Tongue (tissue), 2 donors: Measurements from ENCODE around the gene MIB2. TPM values are rescaled to one million over a fixed set of nuclear protein-coding genes. Genes with fewer than 3 reads are reported as not detected.
"Not testable (repeated sequence)": the region's sequence is repeated elsewhere in the genome, so short reads cannot be mapped to it uniquely, and the experiment has no call there.

ENCODE experiments used
- DNase-seq: peaks from one replicate; pipeline ENCODE4 v3.0.0-alpha.2; 2015
- total RNA-seq: library from RNA; depleted of rRNA; stranded (reverse); fragments of >200 nt; gene quantifications from one replicate; pipeline ENCODE4 v1.2.3, GENCODE V29; 2014

MIB2 gene
- total RNA-seq: 79.5 TPM

GRCh38 chr1:1615256-1616044 is at the start of gene MIB2:
Gene MIB2, plus strand, starts transcription at chr1:1615500. Its CDS starts 7,953 bp downstream, at chr1:1623453.
- DNase-seq: peak; percentile 98

GRCh38 chr1:1567152-1567875 is 48.0 kb upstream of the MIB2 start:
- no peak for DNase-seq

GRCh38 chr1:1567891-1568291 is 47.4 kb upstream of the MIB2 start:
- peak; percentile 46 for DNase-seq

- DNase-seq: no peak
Measured at GRCh38 chr1:1569341-1569740, 46.0 kb upstream of the MIB2 start.

GRCh38 chr1:1573843-1574720 is 41.2 kb upstream of the MIB2 start:
- peak; percentile 81 for DNase-seq

- peak; percentile 96 for DNase-seq
Measured at GRCh38 chr1:1574721-1575537, 40.4 kb upstream of the MIB2 start, which contains the start of gene SSU72. Gene SSU72, minus strand, starts transcription at chr1:1574863. Its CDS starts 306 bp downstream, at chr1:1574557.

GRCh38 chr1:1577367-1578011 is 37.8 kb upstream of the MIB2 start:
- DNase-seq: no peak

GRCh38 chr1:1578371-1578940 is 36.8 kb upstream of the MIB2 start:
- DNase-seq: no peak

- DNase-seq: no peak
Measured at GRCh38 chr1:1582585-1583346, 32.5 kb upstream of the MIB2 start.

- DNase-seq: no peak
Measured at GRCh38 chr1:1583347-1584010, 31.8 kb upstream of the MIB2 start.

GRCh38 chr1:1591452-1591851 is 23.8 kb upstream of the MIB2 start:
- DNase-seq: no peak

GRCh38 chr1:1593834-1594601 is 21.3 kb upstream of the MIB2 start:
- DNase-seq: no peak

GRCh38 chr1:1594602-1595260 is 20.6 kb upstream of the MIB2 start:
- peak; percentile 32 for DNase-seq

- DNase-seq: not testable (repeated sequence)
Measured at GRCh38 chr1:1595341-1595740, 20.0 kb upstream of the MIB2 start.

GRCh38 chr1:1596493-1597274 is 18.6 kb upstream of the MIB2 start:
- no peak for DNase-seq

- DNase-seq: no peak
Measured at GRCh38 chr1:1597275-1597930, 17.9 kb upstream of the MIB2 start.
